K562 (cell line): ENCODE results near the gene POLR3GL. TPM values are rescaled to one million over a fixed set of nuclear protein-coding genes. Genes with fewer than 3 reads are reported as not detected.

Experiments
- JUN ChIP-seq, 2 experiments: sonication (generic) in 1 of 2; formaldehyde crosslinking in 1 of 2; IDR thresholded peaks; 2 replicates each; pipeline versions ENCODE4 v1.6.1 to v1.8.0; 2012 to 2022; ENCODE audit warnings: borderline replicate concordance in 2 of 2, mild to moderate bottlenecking in 2 of 2, improper control_type of control experiment in 1 of 2, low read depth in 1 of 2, low read length in 1 of 2, missing genetic modification reagents in 1 of 2
- JUNB ChIP-seq: fragments of 450-650 bp; formaldehyde crosslinking; conservative IDR thresholded peaks from 2 replicates; pipeline ENCODE4 v1.4.0; 2020; ENCODE audit warnings: mild to moderate bottlenecking
- REST ChIP-seq, 2 experiments: fragments of 450-650 bp; formaldehyde crosslinking in 1 of 2; IDR thresholded peaks; 2 replicates each; pipeline versions ENCODE4 v1.4.0 to v1.6.1; 2014 to 2020; ENCODE audit warnings: mild to moderate bottlenecking in 2 of 2, borderline replicate concordance in 1 of 2, low read depth in 1 of 2
- ZNF407 ChIP-seq: fragments of 450-650 bp; IDR thresholded peaks from 2 replicates; pipeline ENCODE4 v1.6.1; 2016; ENCODE audit warnings: low read depth
- polyA plus RNA-seq, 8 experiments: library from polyadenylated mRNA; depleted of rRNA in 4 of 8; stranded (reverse) in 5 of 8; unstranded in 3 of 8; fragments of >200 nt; fragmentation: Nextera tagmentation in 2 of 8; fragmentation: Illumina TruSeq in 1 of 8; extraction: Ambion mirVana in 2 of 8; extraction: Trizol in 1 of 8; gene quantifications; 2 replicates each; pipeline versions ENCODE4 v1.2.1 to v1.2.3, GENCODE V29; 2011 to 2014; ENCODE audit warnings: inconsistent platforms in 1 of 8, missing spikeins in 1 of 8
- total RNA-seq, 7 experiments: library from RNA; depleted of rRNA in 6 of 7; stranded (reverse); fragments of >200 nt in 6 of 7; fragmentation: Illumina TruSeq in 2 of 7; extraction: Trizol in 2 of 7; gene quantifications; 2 replicates each; pipeline versions ENCODE4 v1.2.1 to v1.2.3, GENCODE V29; 2011 to 2021; ENCODE audit warnings: low replicate concordance in 1 of 7
- TF ChIP-seq, protein P1 (sequence below): fragments of 250-450 bp; sonication (Bioruptor Pico); IDR thresholded peaks from 2 replicates; pipeline ENCODE4 v1.5.0; 2022; ENCODE audit warnings: mild to moderate bottlenecking

The POLR3GL gene
- total and polyA plus RNA-seq, 9 of the 15 experiments (the other 6 are each of a cell fraction or from before 2014, with no cell fraction given): 14.6 to 48.4 (median 38.2) TPM

- TF ChIP-seq ZNF407: no peak
- TF ChIP-seq REST (IDR thresholded peaks at IDR 0.05; ENCODE audit: borderline replicate concordance): no peak
- TF ChIP-seq REST (CRISPR knock-in tag; IDR thresholded peaks at IDR 0.05; ENCODE audit: low read depth): no peak
- TF ChIP-seq JUNB: no peak
- TF ChIP-seq, protein P1, sequence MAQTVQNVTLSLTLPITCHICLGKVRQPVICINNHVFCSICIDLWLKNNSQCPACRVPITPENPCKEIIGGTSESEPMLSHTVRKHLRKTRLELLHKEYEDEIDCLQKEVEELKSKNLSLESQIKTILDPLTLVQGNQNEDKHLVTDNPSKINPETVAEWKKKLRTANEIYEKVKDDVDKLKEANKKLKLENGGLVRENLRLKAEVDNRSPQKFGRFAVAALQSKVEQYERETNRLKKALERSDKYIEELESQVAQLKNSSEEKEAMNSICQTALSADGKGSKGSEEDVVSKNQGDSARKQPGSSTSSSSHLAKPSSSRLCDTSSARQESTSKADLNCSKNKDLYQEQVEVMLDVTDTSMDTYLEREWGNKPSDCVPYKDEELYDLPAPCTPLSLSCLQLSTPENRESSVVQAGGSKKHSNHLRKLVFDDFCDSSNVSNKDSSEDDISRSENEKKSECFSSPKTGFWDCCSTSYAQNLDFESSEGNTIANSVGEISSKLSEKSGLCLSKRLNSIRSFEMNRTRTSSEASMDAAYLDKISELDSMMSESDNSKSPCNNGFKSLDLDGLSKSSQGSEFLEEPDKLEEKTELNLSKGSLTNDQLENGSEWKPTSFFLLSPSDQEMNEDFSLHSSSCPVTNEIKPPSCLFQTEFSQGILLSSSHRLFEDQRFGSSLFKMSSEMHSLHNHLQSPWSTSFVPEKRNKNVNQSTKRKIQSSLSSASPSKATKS (CRISPR knock-in tag): no peak
- no peak for TF ChIP-seq JUN (IDR thresholded peaks at IDR 0.05; ENCODE audit: borderline replicate concordance, low read depth, low read length)
- no peak for TF ChIP-seq JUN (CRISPR knock-in tag; IDR thresholded peaks at IDR 0.05; ENCODE audit: borderline replicate concordance)
Observed at GRCh38 chr1:145985502-145986439, 21.3 kb downstream of the POLR3GL start (continued).
